Midbrain (tissue), 1 donor: Measurements from ENCODE around the gene IL1B.
A peak's percentile ranks its signal among the peaks of the same experiment; 100 is the strongest.
"Not testable (repeated sequence)": the region's sequence is repeated elsewhere in the genome, so short reads cannot be mapped to it uniquely, and the experiment has no call there.

Experiments
- DNase-seq: peaks from one replicate; lab custom pipeline; 2025; lab: John Stamatoyannopoulos, UW

IL1B gene

DNA sequence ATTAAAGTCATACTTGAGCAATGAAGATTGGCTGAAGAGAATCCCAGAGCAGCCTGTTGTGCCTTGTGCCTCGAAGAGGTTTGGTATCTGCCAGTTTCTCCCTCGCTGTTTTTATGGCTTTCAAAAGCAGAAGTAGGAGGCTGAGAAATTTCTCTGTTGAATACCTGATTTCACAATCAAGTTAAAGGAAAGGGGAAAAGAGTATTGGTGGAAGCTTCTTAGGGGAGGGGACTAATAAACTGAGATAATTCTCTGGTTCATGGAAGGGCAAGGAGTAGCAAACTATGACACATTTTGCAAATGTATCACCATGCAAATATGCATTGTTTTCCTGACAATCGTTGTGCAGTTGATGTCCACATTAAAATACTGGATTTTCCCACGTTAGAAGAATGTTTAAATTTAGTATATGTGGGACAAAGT, at the start of gene IL1B:
IL1B (minus strand) TSS at position 85 of the 423 bp plus-strand sequence. CDS start 550 bp downstream, outside the sequence.
- no peak for DNase-seq

DNA sequence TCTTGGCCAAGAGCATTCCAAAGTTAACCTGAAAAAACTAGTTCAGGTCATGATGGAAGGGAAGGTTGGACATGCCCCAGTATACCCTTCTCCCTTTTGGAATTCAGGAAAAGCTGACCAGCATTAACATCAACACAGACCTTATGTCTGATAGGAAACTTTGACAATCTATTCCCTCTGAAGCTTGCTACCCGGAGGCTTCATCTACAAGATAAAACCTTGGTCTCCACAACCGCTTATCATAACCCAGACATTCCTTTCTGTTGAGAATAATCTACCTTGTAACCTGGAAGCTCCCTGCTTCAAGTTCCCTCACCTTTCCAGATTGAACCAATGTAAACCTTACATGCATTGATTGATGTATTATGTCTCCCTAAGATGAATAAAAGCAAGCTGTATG, 49.7 kb upstream of the IL1B start:
- DNase-seq, result no peak

DNA sequence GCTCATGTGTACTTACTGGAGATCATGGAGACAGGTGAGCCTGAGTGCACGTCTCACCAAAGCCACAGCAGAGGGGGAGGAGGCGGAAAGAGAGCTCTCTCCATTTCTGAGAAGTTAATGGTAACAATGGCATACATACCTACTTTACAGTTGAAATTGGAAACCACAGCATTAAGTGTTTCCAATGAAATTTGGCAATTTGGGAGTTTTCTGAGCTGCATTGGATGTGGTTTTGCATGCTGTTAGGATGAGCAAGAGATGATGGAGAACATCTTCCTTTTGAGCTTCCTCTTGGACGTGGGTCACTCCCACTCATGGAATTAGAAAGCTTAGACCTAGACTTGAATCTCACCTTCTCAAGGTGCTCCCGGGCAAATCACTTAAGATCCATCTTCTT, 48.9 kb upstream of the IL1B start:
- no peak for DNase-seq

DNA sequence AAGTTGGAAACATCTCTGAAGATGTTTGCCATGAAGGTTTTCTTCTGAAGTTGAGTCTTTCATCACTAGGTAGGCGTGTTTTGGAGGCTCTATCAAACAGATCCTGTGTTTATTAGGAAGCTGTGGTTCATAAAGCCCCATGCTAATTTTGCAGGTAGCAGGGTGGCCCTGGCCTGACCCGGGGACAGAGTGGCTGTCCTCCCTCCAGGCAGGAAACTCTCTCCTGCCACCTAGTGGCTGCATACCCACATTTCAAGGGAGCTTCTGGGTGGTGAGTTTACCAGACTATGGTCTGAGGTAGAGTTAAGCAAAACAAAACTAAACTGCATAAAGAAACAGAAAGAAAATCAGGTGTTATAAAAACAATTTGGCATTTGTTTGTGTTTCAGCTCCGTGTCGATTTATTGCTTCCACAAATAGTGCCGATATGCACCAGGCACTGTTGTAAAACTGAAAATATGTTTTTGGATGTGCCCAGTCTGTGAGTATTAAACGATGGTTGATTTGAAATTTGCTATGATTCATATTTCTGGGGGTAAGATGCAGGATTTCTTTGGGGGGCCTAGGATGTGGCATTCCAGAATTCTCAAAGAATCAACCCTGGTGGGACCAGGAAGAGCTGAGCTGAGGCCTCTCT, 48.4 kb upstream of the IL1B start:
- peak; percentile 10 for DNase-seq

DNA sequence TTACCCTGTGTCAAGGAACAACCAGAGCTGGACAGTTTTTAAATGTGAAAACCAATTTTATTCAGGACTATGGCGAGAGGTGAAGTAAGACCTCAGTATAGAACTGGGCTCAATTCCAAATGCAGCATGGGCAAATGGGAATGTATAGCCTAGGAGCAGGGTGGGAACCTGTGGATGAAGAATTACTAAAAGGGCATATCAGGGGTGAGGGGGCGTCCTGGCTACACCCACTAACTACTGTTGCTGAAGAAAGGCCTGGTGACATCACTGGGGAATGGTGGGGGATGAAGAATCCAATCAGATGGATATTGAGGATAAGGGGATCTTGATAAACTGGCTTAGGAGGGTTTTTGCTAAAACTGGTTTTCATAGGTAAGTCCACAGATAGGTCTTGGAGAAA, 47.1 kb upstream of the IL1B start:
- no peak for DNase-seq

GRCh38 chr2:112881217-112881985, 44.8 kb upstream of the IL1B start:
- DNase-seq, result peak; percentile 12

GRCh38 chr2:112880696-112881095, 44.1 kb upstream of the IL1B start:
- no peak for DNase-seq

DNA sequence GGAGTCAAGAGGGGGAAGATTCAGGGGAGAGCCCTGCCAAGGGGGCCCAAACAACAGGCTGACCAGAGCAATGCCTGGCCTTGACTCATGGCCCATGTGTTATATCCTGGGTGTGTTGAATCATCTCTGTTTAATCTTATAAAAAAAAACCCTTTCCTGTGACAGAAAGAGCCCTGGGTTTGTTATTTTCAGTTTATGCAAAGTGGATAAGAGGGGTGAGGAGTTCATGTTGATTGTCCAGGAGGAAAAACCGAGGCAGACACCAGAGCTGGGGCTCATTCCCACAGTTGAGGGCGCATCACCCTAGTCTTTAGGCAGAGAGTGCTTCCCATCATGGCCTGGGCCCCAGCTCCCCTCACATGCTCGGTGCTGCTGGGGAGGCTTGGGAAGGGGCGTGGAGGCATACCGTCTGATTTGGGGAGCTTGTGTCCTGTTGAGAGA, 43.5 kb upstream of the IL1B start:
- no peak for DNase-seq

- DNase-seq, result no peak
Measured at GRCh38 chr2:112879491-112880041, 43.0 kb upstream of the IL1B start.

- DNase-seq, result no peak
Measured at GRCh38 chr2:112877423-112877822, 40.8 kb upstream of the IL1B start.

DNA sequence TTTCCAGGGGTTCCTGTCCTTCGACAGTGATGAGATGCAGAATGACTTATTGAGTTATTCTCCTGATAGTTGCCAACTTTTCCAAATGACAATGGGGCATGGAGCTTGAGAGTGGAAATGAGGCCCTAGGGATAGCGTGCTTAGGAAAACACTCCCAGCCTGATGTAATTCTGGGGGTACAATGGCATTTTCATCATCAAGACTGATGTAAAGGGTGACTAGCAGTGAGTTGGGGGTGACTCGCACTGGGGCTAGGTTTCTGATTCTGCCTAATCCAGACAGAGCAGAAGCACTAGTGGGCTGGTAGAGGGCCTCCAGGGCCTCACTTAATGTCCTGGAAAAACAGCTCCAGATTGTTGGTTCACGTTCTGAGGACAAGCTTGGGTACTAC, 40.4 kb upstream of the IL1B start:
- DNase-seq, result no peak

GRCh38 chr2:112876257-112876970, 39.8 kb upstream of the IL1B start:
- no peak for DNase-seq

DNA sequence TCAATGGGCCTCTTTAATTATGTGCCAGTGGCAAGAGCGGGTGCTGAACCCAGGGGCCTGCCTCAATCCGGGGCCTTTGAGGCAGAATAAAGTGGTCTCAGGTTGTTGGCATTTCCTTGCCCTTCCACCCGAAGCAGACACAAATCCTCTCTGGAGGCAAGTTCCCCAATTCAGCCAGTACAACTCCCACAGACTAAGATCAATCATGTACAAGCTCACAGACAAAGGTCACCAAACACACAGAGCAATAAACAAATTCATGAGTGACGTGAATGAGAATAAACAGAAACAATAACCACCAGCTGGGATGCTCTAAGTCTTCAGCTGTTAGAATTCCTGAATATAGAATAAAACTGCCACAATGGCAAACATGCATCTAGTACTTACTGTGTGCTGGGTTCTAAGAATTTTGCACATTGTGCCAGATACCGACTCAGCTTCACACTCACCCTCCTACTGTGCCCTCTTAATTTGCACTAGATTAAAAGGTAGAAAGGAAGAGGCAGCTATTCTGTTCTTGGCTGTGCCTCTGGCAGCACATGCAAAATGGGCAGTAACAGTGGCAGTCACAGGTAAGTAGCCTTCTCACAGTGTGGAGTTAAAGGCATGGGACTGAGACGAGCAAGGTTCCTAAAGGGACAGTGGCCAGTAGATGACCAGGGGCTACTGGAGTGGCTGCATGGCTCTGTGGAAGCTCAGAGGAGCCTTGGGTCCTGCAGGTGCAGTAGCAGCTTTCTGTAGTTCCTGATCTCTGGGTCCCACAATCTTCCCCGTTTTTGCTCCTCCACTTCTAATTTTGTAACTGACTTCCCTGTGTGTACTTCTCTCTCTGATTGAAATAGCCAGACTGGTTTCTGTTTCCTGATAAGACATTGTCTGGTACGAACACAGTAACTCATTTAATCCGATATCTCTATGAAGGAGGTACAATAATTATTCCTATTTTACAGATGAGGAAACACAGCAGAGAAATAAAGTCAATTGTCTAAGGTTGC, 34.6 kb upstream of the IL1B start:
- DNase-seq, result no peak

DNA sequence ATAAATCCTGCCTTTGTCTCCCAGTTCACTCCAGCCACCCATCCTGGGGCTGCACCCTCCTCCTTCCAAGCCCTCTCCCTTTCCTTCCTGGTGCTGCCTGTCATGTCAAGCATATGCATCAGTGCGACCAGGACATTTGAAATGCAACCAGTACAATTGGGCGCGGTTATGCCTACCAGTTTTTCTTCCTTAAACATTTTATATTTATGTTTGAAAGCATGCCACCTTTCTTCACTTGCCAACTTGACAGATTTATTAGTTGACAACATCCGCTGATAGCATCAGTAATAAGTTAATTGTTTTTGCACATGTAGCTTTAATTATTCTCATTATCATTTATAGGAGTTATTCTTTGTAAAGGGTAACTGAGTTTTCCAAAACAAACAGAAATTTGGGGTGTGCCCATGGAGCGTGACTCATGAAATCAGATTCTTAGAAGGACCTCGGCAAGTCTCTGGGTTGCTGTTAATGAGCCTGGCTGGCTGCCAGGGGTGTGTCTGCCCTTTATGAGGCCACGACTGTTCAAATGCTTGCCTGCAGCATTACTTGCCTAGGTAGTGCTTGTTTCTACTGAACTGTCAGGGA, 32.8 kb upstream of the IL1B start:
- DNase-seq, result no peak

DNA sequence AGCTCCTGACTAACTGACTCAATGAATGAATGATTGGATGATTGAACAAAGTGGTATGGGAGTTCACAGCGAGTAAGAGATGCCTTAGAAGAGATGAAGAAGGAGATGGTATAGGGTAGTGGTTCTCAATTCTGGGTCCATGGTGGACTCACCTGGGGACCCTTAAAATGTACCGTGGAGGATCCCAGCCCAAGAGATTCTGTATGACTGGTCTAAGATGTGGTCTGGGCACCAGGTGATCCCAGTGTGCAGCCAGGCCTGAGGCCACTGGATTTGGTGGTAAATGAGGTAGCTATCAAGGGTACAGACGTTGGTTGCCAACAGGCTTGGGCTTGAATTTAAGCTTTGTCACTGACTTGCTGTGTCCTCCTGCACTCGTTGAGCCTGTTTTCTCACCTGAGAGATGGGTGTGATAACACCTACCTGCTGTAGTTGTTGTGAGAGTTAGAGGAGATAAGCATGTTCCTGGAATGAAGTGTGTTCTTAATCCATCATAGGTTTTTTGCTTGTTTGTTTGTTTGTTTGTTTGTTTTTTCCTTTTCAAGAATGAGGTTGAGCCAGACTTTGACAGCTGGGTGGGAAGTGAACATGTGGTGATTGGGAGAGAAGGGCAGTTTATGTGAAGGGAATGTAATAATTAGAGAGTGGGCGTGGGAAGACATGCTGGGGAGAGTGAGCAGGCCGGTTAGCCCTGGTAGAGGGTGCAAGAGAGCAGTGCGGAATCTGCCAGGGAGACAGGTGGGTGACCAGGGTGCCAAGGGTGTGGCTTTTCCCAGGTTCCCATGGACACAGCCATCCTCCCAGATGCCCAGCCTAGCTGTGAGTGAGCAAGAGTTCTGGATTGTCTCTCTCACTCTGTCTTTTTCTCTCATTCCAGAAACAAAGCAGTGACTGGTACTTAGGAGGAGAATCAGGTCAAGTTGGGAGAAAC, 31.4 kb upstream of the IL1B start:
- no peak for DNase-seq

GRCh38 chr2:112866128-112866835, 29.7 kb upstream of the IL1B start:
- DNase-seq, result no peak

DNA sequence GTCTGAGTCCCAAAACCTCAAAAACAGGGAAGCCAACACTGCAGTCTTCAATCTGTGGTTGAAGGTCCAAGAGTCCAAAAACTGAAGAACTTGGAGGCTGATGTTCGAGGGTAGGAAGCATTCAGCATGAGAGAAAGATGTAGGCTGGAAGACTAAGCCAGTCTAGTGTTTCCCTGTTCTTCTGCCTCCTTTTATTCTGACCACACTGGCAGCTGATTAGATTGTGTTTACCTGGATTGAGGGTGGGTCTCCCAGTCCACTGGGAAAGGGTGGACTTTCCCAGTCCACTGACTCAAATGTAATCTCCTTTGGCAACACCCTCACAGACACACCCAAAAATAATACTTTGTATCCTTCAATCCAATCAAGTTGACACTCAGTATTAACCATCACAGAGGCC, 27.5 kb upstream of the IL1B start:
- no peak for DNase-seq

- DNase-seq, result not testable (repeated sequence)
Measured at GRCh38 chr2:112859406-112860183, 23.0 kb upstream of the IL1B start.
